Occipital lobe (tissue), 2 donors: ENCODE measurements around the gene ST6GALNAC3. TPM values are rescaled to one million over a fixed set of nuclear protein-coding genes. Genes with fewer than 3 reads are reported as not detected.
"Not testable (repeated sequence)": the region's sequence is repeated elsewhere in the genome, so short reads cannot be mapped to it uniquely, and the experiment has no call there.

Experiments used
- DNase-seq: peaks from one replicate; lab custom pipeline; 2025; lab: John Stamatoyannopoulos, UW
- total RNA-seq: library from RNA; depleted of rRNA; stranded (reverse); fragments of >200 nt; gene quantifications from one replicate; pipeline ENCODE4 v1.2.3, GENCODE V29; 2014

Gene ST6GALNAC3
- total RNA-seq: 16.5 TPM

DNA sequence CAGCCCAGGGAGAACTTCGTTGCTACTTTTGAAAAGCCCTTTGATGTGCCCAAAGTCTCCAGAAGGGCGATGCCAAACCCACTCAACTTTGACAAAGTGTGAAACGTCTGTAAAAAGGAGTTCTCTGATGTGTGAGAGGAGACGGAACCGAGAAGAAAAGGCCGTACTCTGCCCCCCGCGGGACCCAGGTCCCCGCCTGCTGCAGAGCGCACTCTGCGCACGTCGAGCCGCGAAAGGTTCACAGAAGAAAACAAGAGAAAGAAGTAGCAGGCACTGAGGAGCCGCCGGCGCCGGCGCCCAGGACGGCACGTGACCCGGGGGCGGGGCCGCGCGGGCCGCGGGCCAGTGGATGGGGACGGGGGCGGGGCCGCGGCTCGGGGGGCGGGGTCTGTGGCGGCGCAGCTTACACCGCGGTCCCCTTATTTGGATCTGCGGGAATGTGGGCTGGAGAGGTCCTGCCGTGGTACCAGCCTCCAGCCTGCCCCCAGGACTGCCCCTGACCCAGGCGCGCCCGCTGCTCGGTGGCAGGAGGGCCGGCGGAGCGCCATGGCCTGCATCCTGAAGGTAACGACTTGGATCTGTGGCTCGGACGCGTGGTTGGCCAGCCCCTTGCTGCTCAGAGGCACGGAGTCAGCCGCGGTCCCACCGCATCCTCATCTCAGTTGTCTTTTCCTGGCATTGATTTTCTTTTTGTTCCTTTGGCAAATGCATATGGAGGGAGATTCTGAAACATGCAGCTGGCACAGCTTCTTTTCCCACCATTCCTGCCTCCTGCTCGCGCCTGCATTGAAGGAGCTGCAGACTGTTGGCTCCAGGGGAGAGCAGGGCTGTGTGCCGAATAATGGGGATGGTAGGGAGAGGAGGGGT, at the start of gene ST6GALNAC3:
Gene ST6GALNAC3, plus strand, starts transcription at position 426 of the 867 bp plus-strand sequence.
- DNase-seq: peak; percentile 86

DNA sequence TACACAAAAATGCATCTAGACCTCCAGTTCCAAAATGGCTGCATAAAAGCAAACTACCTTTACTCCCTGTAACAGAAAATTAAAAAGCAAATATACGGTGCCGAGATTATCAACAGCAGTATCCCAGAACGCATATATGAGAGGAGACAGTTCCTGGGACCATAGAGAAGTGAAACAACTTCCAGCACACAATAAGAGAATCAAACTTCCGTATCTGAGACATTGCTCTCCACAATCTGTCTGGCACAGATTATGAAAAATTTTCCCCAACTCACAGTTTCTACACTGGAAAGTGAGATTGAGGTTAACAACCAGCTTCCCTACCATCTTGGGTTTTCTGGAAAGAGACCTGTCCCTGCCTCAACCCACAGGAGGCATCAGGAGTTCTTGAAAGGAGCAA, 47.2 kb upstream of the ST6GALNAC3 start:
- DNase-seq: no peak

GRCh38 chr1:76029331-76029730, 45.2 kb upstream of the ST6GALNAC3 start:
- DNase-seq: no peak

DNA sequence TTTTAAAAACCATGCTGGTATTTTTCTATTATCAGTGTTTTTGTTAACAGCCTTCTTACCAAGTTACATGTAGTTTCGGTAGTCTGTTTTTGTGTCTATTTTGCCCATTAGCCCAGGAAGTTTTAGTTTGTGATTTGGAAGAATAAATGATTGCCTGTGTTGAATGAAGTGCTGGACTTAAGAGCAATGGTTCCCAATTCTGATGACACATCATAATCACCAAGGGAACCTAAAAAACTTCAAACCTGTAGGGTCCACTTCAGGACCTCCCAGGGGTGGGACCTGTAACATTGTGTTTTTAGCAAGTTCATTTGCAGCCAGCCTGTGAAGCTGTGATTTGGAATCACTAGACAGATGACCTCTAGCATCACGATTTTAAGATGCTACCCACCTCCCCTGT, 43.0 kb upstream of the ST6GALNAC3 start:
- DNase-seq: no peak

GRCh38 chr1:76033800-76034475, 40.6 kb upstream of the ST6GALNAC3 start:
- DNase-seq: no peak

DNA sequence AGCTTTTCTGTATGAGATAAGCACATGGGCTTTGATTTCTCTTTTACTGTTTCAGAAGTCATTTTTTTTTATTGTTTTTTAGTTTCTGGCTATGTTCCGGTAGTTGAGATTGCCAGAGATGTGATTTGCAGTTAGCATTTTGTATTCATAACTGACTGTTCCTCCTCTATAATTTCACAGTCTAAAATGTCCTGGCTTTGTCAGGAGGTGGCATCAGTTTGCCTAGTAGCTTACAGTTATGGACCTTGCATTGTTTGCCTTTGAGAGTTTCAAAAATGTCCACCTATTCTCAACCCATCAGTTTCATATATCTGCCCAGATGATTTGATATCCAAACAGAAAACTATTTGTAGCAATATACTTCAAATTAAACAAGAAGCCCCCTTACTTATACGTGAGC, 39.5 kb upstream of the ST6GALNAC3 start:
- DNase-seq: no peak

DNA sequence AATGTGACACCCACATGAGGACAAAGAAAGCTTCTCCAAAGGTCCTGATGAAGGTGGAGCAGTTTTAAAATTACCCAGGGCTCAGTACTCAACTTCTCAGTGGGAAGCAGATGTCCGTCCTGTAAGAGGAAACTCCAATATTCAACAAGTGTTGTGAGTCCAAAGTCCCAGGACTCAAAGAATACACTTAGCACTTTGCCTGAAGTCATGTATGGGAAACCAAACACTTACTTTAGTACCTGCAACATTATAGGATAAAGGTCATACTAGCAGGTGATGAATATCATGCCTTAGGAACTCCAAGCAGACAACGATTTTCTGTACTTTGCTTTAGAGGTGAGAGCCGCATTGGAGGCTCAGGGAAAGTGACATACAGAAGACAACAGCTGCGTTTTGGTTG, 37.2 kb upstream of the ST6GALNAC3 start:
- no peak for DNase-seq

- DNase-seq: no peak
Measured at GRCh38 chr1:76038287-76039004, 36.1 kb upstream of the ST6GALNAC3 start.

GRCh38 chr1:76046149-76046548, 28.4 kb upstream of the ST6GALNAC3 start:
- DNase-seq: no peak

DNA sequence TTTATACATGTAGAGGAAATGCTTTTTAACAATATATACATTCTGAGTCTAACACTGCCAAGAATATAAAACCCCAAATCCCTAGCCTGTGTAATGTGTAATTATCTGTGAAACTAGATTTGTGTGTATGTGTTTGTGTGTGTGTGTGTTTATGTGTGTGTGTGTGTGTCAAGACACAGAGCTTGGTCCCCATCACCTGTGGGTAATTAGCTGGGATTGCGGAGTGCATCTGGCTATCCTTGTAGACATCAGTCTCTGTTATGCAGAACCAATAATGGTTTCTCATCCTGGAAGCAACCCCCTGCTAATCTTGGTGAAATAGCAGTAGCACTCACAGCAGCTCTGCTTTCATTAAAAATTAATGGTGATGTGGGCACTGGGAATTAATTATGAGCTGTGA, 26.3 kb upstream of the ST6GALNAC3 start:
- DNase-seq: no peak

DNA sequence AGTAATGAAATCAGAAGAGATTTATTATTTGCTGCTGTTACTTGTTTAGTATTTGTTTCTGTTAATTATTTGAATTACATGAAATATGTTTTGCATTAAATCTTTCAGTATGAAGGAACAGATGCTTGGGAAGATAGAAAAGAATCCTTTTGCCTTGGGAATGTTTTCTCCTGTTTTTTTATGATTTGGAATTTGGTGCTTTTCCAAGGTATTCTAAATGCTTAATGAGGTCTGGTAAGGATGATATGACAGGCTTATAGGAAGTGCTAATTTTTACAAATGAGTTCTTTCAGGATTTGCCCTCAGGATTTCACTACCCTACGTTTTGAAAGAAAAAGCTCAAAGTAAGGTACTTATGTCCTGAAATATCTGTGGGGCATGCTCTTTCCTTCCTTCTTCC, 25.6 kb upstream of the ST6GALNAC3 start:
- DNase-seq: no peak

DNA sequence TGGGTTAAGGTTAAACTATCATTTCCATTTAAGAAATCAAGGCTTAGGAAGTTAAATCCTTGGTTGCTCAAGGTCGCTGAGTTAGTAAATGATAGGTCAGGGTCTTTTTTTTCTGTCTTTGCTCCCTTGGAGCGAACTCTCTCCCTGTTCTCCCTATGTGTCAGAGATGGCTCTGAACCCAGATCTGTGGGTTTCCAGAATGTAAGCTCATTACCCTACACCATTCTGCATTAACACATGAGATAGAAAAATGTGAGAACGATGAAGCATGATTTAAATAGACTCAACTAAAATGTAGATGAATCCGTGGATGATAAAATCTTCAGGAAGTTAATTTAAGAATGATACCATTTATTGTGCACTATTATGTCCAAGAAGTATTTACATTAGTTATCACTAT, 25.0 kb upstream of the ST6GALNAC3 start:
- DNase-seq: no peak

GRCh38 chr1:76050073-76050472, 24.5 kb upstream of the ST6GALNAC3 start:
- DNase-seq: not testable (repeated sequence)

DNA sequence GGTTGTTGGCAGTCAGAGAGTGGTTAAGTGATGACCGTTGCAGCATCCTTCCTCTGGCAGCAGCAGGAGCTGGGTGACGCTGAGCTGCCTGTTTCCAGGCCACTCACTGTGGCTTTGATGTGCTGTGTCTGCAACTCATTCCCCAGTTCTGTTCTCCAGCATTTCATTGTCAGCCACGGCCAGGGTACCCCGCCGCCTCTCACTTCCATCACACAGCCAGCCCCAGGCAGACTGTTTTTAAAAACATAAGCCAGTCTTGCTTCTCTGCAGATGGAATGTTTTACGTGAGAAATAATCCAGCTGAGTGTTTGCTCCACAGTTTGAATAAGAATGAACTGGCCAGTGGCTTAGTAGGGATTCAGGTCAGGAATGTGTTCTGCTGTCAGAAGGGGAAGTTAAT, 21.5 kb upstream of the ST6GALNAC3 start:
- no peak for DNase-seq

GRCh38 chr1:76054359-76054758, 20.2 kb upstream of the ST6GALNAC3 start:
- DNase-seq: no peak

DNA sequence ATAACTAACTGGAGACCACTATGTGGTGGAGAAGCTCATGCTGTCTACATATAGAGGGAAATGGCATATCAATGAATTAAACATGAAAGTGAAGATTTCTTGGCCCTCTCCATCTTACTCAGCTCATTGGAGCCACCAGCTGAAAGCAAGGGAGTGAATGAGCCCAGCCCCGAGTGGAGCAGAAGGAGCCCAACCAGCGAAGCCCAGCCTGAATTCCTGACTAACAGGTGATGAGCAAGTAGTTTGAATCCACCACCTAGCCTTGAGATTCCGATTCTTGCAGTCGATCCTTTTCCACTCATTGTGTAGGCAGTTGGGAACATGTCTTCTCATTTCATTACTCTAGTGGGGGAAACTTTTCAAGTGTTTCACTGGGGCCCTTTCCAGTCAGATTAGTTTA, 18.6 kb upstream of the ST6GALNAC3 start:
- DNase-seq: no peak

- DNase-seq: no peak
Measured at GRCh38 chr1:76059451-76059850, 15.1 kb upstream of the ST6GALNAC3 start.

GRCh38 chr1:76065270-76065669, 9.3 kb upstream of the ST6GALNAC3 start:
- DNase-seq: no peak

- DNase-seq: no peak
Measured at GRCh38 chr1:76066394-76066793, 8.2 kb upstream of the ST6GALNAC3 start.

DNA sequence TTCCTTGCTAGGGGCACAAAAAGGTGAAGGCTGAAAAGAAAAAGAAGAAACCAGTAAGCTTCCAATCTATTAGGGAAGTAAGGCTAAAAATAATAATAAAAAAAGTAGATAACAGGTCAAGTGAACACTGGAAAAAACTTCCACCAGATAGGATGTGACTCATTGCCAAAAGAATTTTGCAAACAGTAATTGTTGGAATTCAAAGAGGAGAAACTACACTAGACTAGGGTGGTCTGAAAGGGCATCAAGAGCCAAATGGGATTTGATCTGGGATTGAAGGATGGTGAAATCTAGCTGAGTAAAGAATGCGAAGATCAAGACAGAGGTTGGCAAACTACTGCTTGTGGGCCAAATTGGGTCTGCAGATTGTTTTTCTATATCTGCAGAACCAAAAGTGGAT, 6.0 kb upstream of the ST6GALNAC3 start:
- no peak for DNase-seq

GRCh38 chr1:76068953-76069561, 5.5 kb upstream of the ST6GALNAC3 start:
- DNase-seq: no peak

DNA sequence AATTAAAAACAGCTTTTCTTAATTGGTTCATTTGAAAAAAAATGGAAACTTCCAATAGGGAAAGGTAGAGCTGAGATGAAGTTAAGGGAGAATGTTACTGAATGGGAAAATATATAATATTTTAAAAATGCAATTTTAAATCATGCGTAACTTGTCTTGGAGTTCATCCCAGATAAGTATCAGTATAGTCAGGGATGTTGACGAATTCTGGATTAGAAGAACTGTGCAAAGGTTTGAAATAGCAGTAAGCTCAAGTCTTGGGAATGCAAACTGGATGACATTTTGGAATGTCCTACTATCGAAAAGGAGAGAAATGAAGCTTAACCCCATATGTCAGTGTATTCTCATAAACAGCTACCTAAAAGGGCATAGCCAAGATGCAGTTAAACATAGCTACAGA, 4.0 kb upstream of the ST6GALNAC3 start:
- no peak for DNase-seq
